Measurements from ENCODE around the gene PET100.

DNA sequence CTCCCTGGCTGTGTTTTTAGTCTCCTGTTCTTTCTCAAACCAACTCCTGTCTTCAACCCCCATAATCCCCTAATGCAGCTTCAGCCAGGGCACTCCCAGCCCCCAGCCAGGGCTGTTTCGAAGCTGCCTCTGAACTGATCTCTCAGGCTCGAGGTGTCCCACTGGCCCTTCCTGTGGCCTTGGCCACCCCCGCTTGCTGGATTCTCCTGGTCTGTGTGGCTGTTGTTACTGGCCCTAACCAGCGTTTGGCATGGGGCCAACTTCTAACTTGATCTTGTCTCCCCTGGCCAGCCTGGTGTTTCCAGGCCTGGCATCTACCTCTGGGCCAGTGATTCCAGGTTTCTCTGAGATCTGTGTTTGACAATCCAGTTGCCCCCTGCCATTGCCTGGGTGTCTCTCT, 11.2 kb upstream of the PET100 start:
- TF ChIP-seq, protein P1, sequence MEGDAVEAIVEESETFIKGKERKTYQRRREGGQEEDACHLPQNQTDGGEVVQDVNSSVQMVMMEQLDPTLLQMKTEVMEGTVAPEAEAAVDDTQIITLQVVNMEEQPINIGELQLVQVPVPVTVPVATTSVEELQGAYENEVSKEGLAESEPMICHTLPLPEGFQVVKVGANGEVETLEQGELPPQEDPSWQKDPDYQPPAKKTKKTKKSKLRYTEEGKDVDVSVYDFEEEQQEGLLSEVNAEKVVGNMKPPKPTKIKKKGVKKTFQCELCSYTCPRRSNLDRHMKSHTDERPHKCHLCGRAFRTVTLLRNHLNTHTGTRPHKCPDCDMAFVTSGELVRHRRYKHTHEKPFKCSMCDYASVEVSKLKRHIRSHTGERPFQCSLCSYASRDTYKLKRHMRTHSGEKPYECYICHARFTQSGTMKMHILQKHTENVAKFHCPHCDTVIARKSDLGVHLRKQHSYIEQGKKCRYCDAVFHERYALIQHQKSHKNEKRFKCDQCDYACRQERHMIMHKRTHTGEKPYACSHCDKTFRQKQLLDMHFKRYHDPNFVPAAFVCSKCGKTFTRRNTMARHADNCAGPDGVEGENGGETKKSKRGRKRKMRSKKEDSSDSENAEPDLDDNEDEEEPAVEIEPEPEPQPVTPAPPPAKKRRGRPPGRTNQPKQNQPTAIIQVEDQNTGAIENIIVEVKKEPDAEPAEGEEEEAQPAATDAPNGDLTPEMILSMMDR (IDR thresholded peaks at IDR 0.05), result no peak
- TF ChIP-seq POLR2A (IDR thresholded peaks at IDR 0.05), result no peak

All from heart left ventricle (tissue), 13 donors.